GM04504 (cell line): ENCODE measurements around the gene NFATC4.
"Not testable (repeated sequence)": the region's sequence is repeated elsewhere in the genome, so short reads cannot be mapped to it uniquely, and the experiment has no call there.

Experiments
- DNase-seq: peaks from one replicate; pipeline ENCODE4 v3.0.0-alpha.2; 2012; ENCODE audit warnings: low read depth

NFATC4 gene

DNA sequence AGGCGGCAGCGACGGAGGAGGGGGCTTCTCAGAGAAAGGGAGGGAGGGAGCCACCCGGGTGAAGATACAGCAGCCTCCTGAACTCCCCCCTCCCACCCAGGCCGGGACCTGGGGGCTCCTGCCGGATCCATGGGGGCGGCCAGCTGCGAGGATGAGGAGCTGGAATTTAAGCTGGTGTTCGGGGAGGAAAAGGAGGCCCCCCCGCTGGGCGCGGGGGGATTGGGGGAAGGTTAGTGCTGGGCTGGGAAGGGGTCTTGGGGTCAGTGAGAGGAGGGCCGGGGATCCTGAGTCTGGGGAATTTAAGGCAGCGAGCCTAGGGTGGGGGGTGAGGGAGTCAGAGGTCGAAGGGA lies 203 bp downstream of the NFATC4 start:
- no peak for DNase-seq

DNA sequence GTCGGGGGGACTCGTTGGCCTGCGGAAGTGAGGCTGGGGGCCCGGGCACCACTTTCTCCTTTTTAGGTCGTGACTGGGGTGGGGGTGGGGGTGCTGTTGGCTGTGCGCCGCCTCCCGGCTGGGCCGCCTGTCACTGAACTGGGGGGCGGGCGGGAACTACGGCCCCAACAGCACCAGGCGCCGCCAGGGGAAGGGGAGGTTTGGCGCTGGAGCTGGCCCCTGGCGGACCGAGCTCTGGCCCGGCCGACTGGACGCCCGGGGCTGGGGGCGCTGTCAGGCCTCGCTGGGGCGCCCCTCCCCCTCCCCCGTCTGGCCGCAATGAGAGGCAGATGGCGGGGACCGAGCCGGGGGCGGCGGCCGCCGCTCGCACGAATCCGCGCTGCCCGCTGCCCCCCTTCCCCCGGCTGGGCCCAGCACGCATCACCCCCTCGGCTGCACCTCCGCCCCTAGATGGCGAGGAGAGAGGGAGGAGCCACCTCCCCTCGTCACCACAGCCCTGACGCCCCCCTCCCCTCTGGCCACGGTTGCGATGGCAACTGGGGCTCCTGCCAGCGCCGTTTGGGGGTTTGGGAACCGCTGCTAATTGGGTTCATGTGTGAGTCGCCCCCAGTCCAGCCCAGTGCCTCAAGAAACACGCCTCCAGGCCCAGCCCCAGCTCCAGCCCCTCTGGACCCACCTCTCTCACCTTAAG lies 723 bp downstream of the NFATC4 start:
- DNase-seq, result peak; percentile 80

DNA sequence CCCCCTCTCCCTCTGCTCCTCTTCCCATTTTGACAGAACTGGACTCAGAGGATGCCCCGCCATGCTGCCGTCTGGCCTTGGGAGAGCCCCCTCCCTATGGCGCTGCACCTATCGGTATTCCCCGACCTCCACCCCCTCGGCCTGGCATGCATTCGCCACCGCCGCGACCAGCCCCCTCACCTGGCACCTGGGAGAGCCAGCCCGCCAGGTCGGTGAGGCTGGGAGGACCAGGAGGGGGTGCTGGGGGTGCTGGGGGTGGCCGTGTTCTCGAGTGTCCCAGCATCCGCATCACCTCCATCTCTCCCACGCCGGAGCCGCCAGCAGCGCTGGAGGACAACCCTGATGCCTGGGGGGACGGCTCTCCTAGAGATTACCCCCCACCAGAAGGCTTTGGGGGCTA lies 1.5 kb downstream of the NFATC4 start:
- DNase-seq, result no peak

DNA sequence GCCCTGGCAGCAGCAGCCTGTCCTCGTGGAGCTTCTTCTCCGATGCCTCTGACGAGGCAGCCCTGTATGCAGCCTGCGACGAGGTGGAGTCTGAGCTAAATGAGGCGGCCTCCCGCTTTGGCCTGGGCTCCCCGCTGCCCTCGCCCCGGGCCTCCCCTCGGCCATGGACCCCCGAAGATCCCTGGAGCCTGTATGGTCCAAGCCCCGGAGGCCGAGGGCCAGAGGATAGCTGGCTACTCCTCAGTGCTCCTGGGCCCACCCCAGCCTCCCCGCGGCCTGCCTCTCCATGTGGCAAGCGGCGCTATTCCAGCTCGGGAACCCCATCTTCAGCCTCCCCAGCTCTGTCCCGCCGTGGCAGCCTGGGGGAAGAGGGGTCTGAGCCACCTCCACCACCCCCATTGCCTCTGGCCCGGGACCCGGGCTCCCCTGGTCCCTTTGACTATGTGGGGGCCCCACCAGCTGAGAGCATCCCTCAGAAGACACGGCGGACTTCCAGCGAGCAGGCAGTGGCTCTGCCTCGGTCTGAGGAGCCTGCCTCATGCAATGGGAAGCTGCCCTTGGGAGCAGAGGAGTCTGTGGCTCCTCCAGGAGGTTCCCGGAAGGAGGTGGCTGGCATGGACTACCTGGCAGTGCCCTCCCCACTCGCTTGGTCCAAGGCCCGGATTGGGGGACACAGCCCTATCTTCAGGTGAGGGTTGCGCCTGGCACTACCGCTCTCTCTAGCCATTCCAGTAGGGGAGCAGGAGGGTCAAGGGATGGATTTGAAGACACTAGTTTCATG lies 2.1 kb downstream of the NFATC4 start:
- no peak for DNase-seq

DNA sequence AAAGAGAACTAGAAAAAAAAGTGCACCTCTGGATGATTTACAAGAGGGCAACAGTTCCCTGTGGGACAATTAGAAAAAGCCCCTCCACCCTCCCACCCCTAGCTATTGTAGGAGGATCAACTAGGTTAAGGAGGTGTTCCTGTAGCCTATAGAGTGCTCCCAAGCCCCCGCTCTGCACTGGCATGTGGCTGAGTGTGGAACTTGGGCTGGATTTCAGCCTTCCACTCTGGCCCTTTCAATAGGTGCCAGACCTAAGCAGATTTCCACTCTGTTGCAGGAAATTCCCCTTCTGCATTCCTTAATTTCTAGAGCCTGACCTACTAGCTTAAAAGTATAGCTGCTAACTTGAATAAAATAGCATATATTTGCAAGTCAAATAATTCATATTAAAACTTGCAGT lies 2.8 kb downstream of the NFATC4 start:
- DNase-seq, result no peak

DNA sequence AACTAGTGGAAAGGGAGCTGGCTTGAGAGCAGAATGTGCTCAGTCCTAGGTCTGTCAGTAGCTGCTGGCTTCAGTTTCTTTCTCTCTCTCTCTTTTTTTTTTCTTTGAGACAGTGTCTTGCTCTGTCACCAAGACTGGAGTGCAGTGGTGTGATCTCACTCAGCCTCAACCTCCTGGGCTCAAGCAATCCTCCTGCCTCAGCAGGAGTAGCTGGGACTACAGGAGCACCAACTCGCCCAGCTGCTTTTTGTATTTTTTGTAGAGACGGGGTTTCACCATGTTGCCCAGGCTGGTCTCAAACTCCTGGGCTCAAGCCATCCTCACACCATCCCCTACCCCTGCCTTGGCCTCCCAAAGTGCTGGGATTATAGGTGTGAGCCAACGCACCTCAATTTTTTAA lies 3.6 kb downstream of the NFATC4 start:
- not testable (repeated sequence) for DNase-seq

DNA sequence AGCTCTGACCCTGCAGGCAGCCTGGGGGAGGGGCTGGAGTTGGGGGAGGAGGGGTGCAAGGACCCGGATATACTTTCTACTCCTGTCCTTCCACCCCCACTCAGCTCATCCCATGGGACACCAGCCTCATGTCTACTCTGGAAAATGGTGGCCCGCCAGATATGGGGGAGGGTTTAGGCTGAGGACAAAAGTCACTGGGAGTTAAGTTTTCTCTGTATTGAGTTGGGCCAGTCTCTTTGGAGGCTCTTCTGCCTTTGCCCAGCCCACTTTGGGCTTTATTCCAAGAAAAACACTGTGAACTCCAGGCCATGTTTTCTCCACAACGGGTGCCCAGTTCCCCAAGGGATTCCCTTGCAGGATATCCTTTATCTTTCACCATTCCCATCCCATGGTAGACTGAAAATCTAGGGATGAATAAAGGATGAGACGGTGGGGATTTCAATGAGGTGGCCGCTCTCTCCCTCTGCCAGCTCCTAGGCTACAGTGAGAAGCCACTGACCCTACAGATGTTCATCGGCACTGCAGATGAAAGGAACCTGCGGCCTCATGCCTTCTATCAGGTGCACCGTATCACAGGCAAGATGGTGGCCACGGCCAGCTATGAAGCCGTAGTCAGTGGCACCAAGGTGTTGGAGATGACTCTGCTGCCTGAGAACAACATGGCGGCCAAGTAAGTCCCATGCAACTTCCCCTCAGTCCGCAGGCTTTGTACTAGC lies 4.9 kb downstream of the NFATC4 start:
- no peak for DNase-seq

DNA sequence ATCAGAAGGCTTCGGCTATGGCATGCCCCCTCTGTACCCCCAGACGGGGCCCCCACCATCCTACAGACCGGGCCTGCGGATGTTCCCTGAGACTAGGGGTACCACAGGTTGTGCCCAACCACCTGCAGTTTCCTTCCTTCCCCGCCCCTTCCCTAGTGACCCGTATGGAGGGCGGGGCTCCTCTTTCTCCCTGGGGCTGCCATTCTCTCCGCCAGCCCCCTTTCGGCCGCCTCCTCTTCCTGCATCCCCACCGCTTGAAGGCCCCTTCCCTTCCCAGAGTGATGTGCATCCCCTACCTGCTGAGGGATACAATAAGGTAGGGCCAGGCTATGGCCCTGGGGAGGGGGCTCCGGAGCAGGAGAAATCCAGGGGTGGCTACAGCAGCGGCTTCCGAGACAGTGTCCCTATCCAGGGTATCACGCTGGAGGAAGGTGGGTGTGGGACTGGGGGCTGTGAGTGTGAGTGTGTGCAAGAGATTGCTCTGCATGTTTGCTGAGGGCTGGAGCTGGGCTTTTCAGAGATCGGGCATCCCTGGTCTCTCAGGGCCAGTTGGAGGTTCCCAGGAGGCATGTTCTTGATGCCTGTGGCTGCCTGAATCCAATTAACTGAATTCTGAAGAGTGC lies 8.6 kb downstream of the NFATC4 start:
- DNase-seq, result no peak

DNA sequence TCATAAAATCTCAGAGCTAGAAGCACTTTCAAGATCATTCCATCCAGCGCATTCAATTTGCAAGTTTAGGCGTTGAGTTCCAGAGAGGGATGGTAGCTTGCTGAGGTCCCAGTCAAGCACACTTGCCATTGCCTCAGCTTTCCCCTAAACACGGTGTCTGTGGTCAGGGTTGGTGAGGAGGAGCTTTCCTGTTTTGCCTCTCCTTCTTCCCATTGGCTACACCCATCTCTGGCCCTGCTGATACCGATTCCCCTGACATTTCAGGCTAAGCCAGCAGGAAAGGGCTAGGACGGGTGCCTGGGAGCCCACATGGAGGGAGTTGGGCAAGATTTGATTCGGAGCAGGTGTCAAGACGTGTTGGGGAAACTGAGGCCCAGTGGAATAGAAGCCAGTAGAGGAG lies 9.1 kb downstream of the NFATC4 start:
- no peak for DNase-seq

DNA sequence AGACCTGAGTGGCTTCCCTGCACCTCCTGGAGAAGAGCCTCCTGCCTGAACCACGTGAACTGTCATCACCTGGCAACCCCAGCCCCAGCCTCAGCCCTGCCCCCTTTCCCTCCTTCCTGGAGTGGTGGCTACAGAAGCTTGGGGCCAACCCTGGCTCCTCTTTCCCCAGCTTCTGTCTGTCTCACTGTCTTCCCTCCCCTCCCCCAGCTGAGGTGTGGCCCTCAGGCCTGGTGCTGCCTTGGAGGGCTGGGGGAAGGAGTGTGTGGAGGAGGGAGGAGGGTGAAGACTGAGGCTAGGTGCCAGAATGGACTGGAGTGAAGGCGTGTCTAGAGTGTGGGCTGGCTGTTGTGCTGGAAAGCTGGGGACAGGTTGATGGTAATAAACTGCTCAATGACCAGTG lies 9.7 kb downstream of the NFATC4 start:
- DNase-seq, result no peak

DNA sequence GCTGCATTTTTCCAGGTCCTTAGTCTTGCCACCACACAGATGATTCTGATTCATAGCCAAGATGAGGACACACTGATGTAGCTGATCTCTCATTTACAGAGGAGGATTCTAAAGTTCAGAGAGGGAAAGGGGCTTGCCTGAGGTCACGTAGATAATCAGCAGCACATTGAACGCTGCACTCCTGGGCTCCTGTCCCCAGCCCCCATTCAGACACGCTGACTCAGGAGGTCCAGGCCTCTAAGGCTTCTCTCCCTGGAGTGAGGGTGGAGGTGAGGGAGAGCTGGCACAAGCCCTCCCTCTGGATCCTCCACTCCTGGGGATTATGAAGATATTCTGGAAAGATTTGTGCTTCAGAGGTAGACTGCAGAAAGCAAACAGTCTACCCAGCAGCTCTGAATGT lies 10.3 kb downstream of the NFATC4 start:
- DNase-seq, result no peak

DNA sequence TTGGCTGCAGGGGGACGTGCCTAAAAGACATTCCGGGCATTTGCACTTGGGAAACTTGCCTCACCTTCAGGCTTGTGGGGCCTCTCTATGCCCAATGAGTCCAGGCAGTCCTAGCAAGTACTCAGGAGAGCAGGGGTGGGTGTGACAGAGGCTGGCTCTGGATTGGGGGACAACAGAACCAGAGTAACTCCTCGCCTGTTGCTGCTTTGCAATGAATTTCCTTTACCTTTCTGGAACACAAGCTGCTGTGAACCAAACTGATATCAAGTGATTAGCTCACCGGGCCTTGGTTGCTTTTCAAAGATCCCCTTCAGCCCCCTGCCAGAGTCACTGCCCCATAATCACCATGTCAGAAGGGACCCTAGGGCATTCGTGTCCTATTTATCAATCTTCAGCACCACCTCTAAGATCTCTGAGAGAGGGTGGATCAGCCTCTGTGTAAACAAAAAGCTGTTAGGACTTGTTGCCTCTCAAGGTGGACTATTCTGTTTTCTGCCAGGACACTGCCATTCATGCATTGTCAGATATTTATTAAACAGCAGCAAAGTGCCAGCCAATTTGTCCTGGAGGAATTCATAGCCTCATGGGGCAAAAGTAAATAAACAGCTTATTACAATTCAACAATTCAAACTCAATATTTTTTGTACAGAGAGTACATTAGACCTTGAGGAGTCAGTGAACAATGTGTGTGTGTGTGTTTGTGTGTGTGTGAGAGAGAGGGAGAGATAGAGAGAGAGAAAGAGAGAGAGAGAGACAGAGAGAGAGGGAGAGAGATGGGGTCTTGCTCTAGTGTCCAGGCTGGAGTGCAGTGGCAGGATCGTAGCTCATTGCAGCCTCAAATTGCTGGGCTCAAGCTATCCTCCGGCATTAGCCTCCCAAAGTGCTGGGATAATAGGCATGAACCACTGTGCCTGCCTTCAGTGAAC lies 11.3 kb downstream of the NFATC4 start:
- no peak for DNase-seq

DNA sequence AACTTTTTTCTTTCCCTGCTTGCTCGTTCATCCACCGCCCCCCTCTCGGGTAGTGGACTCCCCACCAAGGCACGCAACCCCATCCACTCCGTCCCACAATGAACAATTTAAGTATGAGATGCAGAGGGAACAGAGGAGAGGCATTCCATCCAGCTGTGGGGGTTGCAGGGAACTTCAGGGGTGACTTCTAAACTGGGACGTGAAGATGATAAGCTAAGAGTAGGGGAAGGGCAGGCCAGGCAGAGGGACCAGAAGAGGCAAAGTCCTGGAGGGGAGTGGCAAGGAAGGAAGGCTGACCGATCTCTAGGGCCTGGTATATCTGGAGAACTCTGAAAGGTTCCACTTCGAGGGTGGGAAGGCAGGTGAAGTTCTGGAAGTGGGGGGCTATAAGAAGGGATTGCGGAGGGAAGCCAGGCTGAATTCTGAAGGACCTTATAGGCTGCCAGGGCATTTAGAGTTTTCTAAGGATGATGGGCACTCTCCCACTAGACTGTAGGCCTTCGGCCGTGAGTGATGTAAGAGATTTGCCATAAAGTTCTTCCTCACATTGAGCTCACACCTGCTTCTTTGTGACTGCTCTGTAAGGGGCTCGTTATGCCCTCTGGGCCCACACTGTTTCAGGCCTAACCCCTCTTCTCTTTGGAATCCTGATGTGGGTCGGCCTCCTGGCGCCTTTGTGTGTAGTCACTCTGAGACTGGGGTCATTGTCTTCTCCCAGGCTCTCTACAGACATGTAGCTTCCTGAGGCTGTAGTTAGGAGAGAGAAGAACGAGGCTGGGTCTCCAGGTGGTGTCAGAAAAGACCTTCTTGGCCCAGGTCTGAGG lies 12.1 kb downstream of the NFATC4 start:
- no peak for DNase-seq

DNA sequence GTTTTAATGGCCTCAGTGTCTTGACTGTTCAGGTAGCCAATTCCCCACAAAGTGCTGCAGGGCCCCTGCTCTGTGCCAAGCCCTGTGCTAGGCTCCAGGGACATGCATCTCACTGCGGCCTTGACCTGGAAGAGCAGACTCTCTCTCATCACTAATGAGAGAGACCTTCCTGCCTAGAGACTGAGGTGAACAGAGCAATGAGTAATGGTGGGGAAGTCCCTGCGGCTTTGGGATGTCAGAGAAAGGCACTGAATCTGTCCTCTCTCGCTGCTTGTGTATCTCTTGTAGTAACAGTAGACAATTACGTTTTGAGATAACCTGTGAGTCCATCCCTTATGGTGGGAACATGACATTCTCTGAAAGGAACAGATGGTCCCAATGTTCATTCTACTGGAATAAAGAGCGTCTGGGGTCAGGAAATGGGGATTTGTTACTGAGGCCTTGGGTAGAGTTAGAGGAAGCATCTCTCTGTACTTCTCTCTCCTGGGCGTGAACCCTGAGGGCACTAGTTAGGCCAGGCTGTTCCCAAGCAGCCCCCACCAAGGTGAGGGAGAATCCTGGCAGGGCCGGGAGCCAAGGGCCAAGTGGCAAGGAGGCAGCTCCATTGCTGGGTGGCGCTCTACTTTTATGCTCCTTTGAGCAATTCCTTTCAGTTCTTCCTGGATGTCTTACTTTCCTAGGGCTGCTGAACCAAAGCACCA lies 13.5 kb downstream of the NFATC4 start:
- DNase-seq, result no peak

DNA sequence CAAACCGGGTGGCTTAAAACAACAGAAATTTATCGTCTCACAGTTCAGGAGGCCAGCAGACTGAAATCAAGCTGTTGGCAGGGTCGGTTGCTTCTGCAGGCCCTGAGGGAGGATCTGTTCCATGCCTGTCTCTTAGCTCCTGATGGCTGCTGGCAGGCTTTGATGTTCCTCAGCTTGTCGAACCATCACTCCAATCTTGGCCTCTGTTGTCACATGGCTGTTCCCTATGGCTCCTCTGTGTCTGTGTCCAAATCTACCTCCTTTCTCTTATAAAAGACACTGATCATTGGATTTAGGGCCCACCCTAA lies 14.0 kb downstream of the NFATC4 start:
- DNase-seq, result no peak

DNA sequence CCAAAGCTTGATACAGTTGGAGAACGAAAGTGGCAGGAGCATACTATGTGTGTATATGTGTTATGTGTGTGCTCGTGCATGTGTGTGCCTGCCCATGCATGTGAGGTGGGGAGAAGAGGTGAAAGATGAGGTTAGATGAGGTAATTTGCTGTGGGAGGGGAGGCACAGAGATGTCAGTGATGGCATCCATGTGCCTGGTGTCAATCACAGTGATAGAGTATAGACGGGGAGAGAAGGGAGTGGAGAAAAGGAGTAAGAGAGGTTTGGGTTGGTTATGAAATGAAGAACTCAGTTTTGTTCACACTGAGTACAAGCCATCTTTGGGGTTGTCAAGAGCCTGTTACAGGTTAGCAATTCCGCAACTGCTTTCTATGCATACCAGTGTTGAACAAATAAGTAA lies 16.2 kb downstream of the NFATC4 start:
- DNase-seq, result no peak

DNA sequence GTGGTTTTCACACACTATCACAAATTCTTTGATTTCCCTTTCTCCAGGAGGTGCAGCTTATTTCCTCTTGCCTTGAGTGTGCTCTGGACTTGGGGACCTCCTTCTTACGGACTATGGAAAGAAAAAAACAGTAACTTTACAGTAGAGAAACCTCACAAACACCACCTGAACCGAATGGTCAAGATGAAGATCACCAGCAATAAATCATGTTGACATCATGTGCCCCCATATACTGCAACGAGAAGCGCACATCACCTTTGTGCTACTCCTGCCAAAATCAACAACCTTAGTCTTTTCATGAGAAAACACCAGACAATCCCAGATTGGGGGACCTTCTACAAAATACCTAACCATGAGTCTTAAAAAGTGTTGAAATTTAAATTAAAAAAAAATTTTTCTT lies 17.5 kb downstream of the NFATC4 start:
- DNase-seq, result no peak

DNA sequence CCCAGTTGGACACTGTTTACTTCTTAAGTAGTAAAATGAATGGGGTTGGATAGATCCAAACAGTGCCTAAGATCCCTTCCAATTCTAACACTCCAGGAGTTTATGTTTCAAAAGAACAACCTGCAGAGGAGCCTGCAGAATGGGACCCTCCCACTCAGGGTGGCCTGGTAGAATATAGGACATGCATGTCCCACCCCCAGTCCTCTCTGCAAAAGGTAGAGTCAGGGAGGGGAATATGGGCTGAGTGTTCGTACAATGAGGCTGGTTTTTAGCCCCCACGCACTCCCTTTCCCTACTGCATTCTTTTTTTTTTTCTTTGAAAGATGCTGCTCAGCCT lies 19.0 kb downstream of the NFATC4 start:
- no peak for DNase-seq

DNA sequence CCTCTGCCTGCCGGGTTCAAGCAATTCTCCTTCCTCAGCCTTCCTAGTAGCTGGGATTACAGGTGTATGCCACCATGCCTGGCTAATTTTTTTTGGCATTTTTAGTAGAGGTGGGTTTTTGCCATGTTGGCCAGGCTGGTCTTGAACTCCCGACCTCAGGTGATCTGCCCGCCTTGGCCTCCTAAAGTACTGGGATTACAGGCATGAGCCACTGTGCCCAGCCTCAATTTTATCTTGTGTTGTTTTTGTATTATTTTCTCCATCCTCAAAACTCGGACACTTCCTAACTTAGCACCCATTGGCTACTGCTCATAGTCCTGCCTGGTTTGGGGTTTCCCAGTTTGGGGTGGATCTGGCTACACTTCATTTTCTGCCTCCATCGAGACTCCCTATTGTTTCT lies 19.6 kb downstream of the NFATC4 start:
- not testable (repeated sequence) for DNase-seq

DNA sequence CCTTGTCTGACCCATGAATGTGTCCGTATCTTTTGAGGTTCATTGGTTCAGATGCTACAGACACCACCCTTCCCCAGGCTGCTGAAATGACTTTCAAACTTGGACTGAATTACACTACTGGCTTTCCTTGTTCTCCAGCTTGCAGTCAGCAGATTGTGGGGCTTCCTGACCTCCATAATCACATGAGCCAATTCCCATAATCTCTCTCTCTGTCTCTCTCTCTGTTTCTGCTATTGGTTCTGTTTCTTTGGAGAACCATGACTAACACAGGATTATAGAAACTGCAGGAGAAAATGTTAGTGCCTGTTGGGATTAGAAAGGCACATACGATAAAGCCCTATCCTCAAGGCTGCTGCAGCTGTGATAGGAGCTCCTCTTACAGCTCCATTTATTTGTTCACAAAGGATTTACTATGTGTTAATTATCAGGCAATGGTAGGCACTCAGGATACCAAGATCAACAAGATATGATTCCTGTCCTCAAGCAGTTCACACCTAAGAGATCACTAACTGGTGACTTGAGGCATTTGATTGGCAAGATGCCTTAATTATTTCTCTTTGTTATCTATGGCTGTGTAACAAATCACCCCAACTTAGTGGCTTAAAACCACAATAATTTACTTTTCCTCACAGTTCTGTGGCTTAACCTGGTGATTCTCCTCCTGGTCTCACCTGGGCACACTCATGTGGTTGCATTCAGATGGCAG lies 20.6 kb downstream of the NFATC4 start:
- DNase-seq, result no peak
